ENCODE data around the gene LILRA2.

Gene LILRA2

DNA sequence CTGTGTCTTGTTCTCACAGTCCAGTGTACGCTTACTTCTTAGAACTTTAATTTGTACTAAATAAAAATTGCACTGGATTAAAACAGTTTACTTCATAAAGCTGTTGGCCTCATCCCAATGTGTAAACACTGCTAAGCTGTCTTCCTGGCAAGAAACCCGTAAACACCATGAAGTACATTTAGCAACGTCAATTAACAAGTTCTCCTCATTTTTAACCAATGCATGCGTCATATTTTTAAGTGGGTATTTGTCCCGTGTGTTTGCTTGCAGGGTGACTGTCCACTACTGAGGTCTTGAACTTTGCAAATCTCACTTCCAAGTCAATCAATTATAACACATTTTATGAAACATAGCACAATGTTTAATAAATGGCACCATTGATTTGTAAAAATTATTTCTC lies 42.7 kb upstream of the LILRA2 start:
- H3K4me2 ChIP-seq (ENCODE audit: low read length), result no peak overlapping the region
- H3K36me3 ChIP-seq (ENCODE audit: insufficient read depth, low read length), result no peaks in the 10 kb centered on the region
- H3K79me2 ChIP-seq (ENCODE audit: insufficient read depth, low read length), result no peaks in the 10 kb centered on the region
- H3F3A ChIP-seq (ENCODE audit: insufficient read depth, low read length), result no peaks in the 10 kb centered on the region
- H3K9me3 ChIP-seq (ENCODE audit: low read length), result no peaks in the 10 kb centered on the region
- H3K4me1 ChIP-seq (ENCODE audit: insufficient read depth, low read length, severe bottlenecking), result no peaks in the 10 kb centered on the region
- no peak overlapping the region for H3K9ac ChIP-seq (ENCODE audit: low read length)
- H3K9me2 ChIP-seq (ENCODE audit: low read depth, low read length), result no peaks in the 10 kb centered on the region
- no peak overlapping the region for H3K27ac ChIP-seq (ENCODE audit: low read depth, low read length, poor library complexity, severe bottlenecking)
- no peaks in the 10 kb centered on the region for H4K20me1 ChIP-seq (ENCODE audit: insufficient read depth, low read length)
- TF ChIP-seq, protein P1, sequence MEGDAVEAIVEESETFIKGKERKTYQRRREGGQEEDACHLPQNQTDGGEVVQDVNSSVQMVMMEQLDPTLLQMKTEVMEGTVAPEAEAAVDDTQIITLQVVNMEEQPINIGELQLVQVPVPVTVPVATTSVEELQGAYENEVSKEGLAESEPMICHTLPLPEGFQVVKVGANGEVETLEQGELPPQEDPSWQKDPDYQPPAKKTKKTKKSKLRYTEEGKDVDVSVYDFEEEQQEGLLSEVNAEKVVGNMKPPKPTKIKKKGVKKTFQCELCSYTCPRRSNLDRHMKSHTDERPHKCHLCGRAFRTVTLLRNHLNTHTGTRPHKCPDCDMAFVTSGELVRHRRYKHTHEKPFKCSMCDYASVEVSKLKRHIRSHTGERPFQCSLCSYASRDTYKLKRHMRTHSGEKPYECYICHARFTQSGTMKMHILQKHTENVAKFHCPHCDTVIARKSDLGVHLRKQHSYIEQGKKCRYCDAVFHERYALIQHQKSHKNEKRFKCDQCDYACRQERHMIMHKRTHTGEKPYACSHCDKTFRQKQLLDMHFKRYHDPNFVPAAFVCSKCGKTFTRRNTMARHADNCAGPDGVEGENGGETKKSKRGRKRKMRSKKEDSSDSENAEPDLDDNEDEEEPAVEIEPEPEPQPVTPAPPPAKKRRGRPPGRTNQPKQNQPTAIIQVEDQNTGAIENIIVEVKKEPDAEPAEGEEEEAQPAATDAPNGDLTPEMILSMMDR (IDR thresholded peaks at IDR 0.05; ENCODE audit: low read length), result no peak
- no peak for TF ChIP-seq EZH2 (IDR thresholded peaks at IDR 0.05; ENCODE audit: borderline replicate concordance, low read length)
- H3K27me3 ChIP-seq (ENCODE audit: insufficient read depth, low read length), result peaks cover 6% of the 10 kb centered on the region; the same call in 1 of the 2 replicates
- H2AFZ ChIP-seq (ENCODE audit: low read length), result no peak overlapping the region
- no peak overlapping the region for H3K4me3 ChIP-seq (ENCODE audit: low read depth, low read length, poor library complexity, severe bottlenecking)

- no peaks in the 10 kb centered on the region for H3K9me3 ChIP-seq (ENCODE audit: low read length)
- TF ChIP-seq, protein P1 (IDR thresholded peaks at IDR 0.05; ENCODE audit: low read length), result no peak
- TF ChIP-seq EZH2 (IDR thresholded peaks at IDR 0.05; ENCODE audit: borderline replicate concordance, low read length), result no peak
- H3F3A ChIP-seq (ENCODE audit: insufficient read depth, low read length), result no peaks in the 10 kb centered on the region
- H3K79me2 ChIP-seq (ENCODE audit: insufficient read depth, low read length), result no peaks in the 10 kb centered on the region
- no peaks in the 10 kb centered on the region for H3K9me2 ChIP-seq (ENCODE audit: low read depth, low read length)
- H2AFZ ChIP-seq (ENCODE audit: low read length), result no peak overlapping the region
- no peaks in the 10 kb centered on the region for H4K20me1 ChIP-seq (ENCODE audit: insufficient read depth, low read length)
- H3K9ac ChIP-seq (ENCODE audit: low read length), result no peak overlapping the region
- H3K27ac ChIP-seq (ENCODE audit: low read depth, low read length, poor library complexity, severe bottlenecking), result no peak overlapping the region
- H3K36me3 ChIP-seq (ENCODE audit: insufficient read depth, low read length), result no peaks in the 10 kb centered on the region
- no peaks in the 10 kb centered on the region for H3K4me1 ChIP-seq (ENCODE audit: insufficient read depth, low read length, severe bottlenecking)
- no peak overlapping the region for H3K4me2 ChIP-seq (ENCODE audit: low read length)
- H3K4me3 ChIP-seq (ENCODE audit: low read depth, low read length, poor library complexity, severe bottlenecking), result no peak overlapping the region
- peaks cover 6% of the 10 kb centered on the region; the same call in 1 of the 2 replicates for H3K27me3 ChIP-seq (ENCODE audit: insufficient read depth, low read length)
Observed at GRCh38 chr19:54532528-54532927, 41.1 kb upstream of the LILRA2 start.

GRCh38 chr19:54533476-54533875 lies 40.1 kb upstream of the LILRA2 start:
- Histone ChIP-seq H3K79me2 (ENCODE audit: insufficient read depth, low read length) (no peaks in the 10 kb centered on the region), H3K9me2 (ENCODE audit: low read depth, low read length) (no peaks in the 10 kb centered on the region), H3K27ac (ENCODE audit: low read depth, low read length, poor library complexity, severe bottlenecking) (no peak overlapping the region), H3K4me1 (ENCODE audit: insufficient read depth, low read length, severe bottlenecking) (no peaks in the 10 kb centered on the region), H3K9ac (ENCODE audit: low read length) (no peak overlapping the region), H3K4me2 (ENCODE audit: low read length) (no peak overlapping the region), H3K4me3 (ENCODE audit: low read depth, low read length, poor library complexity, severe bottlenecking) (no peak overlapping the region), H3K9me3 (ENCODE audit: low read length) (no peaks in the 10 kb centered on the region), H3F3A (ENCODE audit: insufficient read depth, low read length) (no peaks in the 10 kb centered on the region), H3K36me3 (ENCODE audit: insufficient read depth, low read length) (no peaks in the 10 kb centered on the region), H4K20me1 (ENCODE audit: insufficient read depth, low read length) (no peaks in the 10 kb centered on the region), H3K27me3 (ENCODE audit: insufficient read depth, low read length) (peaks cover 6% of the 10 kb centered on the region; the same call in 1 of the 2 replicates), H2AFZ (ENCODE audit: low read length) (no peak overlapping the region)
- TF ChIP-seq EZH2 (IDR thresholded peaks at IDR 0.05; ENCODE audit: borderline replicate concordance, low read length), result no peak
- TF ChIP-seq, protein P1 (IDR thresholded peaks at IDR 0.05; ENCODE audit: low read length), result no peak

All from OCI-LY1 (cell line).